NCI-H1105 (cell line): ENCODE measurements around the gene USP25.
"Not testable (repeated sequence)": the region's sequence is repeated elsewhere in the genome, so short reads cannot be mapped to it uniquely, and the experiment has no call there.

ENCODE experiments used
- DNase-seq: peaks from one replicate; lab custom pipeline; 2025; lab: John Stamatoyannopoulos, UW

USP25 gene

GRCh38 chr21:15732996-15733329 is 3.2 kb downstream of the USP25 start:
- no peak for DNase-seq

DNA sequence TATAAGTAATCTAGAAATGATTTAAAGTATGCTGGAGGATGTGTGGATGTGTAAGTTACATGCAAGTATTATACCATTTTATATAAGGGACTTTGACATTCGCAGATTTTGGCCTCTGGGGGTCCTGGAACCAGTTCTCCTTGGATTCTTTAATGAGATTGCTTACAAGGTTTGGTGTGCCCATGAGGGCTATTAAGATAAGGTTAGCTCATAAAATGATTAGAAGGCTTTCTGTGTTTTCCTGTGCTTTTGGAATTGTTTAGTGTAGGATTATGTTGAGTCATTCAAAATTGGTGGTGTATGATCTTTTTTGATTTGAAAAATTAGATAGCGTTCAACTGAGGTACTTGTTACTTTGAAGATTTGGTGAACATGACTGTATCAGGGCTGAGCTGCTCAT is 5.6 kb downstream of the USP25 start:
- DNase-seq: no peak

- not testable (repeated sequence) for DNase-seq
Measured at GRCh38 chr21:15735931-15736330, 6.1 kb downstream of the USP25 start.

- not testable (repeated sequence) for DNase-seq
Measured at GRCh38 chr21:15738779-15739178, 9.0 kb downstream of the USP25 start.

DNA sequence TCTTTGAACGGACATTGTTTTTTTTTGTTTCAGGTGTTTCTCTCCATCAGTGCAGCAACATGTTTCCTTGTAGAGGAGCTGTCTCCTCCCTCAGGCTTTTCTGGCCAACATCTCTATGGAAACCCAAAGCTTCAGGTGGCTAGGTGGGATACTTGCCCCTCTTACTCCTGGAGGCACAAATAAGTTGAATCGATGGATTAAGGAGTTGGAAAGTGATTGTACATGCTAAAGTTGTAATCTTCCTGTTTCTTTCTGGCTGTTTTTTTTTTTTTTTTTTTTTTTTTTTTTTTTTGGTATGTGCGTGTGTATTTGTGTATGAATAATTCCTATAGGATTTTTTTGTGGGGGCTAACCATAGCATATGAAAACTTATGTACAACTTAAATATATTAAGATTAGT is 10.6 kb downstream of the USP25 start:
- DNase-seq: no peak

DNA sequence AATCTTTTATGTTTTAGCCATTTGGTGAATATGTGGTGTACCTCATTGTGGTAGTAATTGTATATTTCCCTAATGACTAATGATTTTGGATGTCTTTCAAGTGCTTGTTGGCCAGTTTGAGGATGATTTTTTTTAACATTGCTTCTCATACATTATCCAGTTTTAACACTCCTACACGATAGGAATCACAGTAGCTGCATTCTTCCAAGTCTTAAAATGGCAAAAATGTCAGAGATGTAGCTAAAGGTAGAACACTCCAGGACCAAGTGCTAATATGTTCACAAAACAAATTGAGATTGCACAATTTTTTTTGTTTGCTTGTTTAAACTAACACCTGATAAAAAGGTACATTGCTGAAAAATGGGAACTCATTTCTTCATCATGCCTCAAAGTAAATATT is 11.7 kb downstream of the USP25 start:
- no peak for DNase-seq

- no peak for DNase-seq
Measured at GRCh38 chr21:15742052-15742670, 12.4 kb downstream of the USP25 start.

GRCh38 chr21:15742694-15743093 is 12.9 kb downstream of the USP25 start:
- no peak for DNase-seq

GRCh38 chr21:15743593-15743992 is 13.8 kb downstream of the USP25 start:
- DNase-seq: no peak

GRCh38 chr21:15744926-15745325 is 15.1 kb downstream of the USP25 start:
- DNase-seq: no peak

GRCh38 chr21:15748586-15748985 is 18.8 kb downstream of the USP25 start:
- no peak for DNase-seq

DNA sequence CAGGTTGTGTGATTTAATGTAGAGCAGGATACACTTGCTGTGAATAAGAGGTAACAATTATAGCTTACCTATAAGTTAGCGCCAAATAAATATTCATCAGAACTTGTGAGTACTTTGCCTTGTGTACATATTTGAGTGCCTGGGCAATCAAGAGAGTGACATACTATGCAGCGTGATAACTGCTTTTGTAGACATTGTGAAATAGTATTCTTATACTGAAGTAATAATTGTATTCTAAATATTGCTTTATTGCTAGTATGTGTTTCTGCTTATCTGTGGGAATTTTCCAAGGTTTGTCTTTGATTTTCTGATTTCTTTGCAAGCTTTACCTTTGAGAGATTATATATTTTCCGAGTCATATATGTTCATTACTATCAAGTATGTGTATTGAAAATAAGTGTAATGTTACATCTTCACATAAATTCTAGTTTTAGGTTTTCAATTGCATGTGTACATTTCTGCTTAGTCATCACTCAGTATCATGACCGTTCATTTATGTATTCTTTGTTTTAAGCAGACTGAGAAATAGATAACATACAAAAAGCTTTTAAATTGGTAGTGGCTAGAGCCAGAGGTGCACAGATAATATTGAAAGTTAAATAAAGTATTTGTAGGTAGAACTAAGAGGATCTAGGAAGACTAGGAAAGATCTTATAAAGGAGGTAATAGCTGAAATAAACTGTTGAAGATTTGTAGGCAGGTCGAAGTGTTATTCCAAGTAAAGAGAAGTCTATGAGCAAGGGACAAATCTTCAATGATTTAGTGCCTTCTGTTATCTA is 19.5 kb downstream of the USP25 start:
- DNase-seq: no peak

- no peak for DNase-seq
Measured at GRCh38 chr21:15749861-15750159, 20.0 kb downstream of the USP25 start.

DNA sequence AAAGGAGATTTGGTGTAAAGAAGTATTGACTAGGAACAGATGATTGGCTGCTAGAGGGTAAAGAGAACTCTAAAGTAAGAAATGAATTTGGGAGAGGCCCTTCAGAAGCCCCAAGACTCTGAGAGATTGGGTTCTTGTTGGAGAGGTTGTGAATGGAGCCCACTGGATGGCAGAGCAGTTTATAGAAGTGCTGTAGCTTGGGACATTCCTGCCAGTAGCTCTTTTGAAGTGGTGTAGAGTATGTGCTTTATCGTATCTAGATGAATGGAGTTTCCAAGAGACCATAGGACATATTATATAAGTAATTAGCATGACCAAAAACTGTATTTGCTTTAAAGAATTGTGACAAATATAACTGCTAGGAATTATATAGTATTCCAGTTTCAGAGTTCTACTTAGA is 21.3 kb downstream of the USP25 start:
- no peak for DNase-seq

DNA sequence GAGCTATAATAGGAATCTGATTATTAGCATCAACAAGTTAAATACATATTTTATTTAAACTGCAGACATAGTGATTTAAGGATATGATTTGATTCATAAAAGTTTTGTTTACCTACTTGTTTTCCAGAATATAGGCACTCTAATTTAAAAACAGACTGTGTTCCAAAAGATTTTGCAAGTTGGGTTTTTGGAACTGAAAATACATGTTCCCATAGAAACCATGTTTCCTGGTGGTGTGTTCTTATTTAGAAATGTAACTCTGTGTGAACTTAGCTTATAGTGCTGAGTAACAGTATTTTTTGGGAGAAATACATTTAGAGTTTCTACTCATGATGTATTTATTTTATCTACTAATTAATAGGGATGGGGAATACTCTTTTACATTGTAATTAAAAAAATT is 21.8 kb downstream of the USP25 start:
- DNase-seq: no peak

DNA sequence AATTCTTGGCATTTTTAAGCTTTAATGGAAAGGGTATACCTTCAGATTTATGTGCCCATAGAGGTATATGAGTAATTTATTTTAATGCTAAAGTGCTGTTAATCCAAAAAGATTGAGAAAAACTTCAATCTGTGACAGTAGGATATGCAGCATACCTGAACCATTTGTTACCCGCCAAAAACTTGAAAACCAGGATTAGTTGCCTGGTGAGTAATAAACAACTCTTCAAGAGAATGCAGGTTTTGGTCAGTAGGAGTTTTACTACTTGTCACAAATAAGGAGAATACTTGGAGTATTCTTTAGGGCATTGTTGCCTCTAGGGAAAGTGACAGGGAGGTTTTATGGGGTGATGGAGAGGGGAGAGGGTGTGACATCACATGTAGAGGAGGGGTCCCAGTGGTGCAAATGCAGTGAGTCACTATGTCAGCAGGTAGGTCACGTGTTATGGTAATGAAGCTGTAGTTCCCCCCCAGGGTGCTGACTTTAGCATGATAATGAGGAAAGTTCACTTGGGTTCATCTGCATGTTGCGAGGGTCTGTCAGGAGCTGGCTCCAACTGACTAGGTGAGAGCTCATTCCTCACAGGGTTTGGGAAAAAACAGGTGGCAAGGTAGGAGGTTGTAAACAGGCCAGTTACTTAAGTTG is 23.1 kb downstream of the USP25 start:
- no peak for DNase-seq

- no peak for DNase-seq
Measured at GRCh38 chr21:15753741-15754140, 24.0 kb downstream of the USP25 start.

DNA sequence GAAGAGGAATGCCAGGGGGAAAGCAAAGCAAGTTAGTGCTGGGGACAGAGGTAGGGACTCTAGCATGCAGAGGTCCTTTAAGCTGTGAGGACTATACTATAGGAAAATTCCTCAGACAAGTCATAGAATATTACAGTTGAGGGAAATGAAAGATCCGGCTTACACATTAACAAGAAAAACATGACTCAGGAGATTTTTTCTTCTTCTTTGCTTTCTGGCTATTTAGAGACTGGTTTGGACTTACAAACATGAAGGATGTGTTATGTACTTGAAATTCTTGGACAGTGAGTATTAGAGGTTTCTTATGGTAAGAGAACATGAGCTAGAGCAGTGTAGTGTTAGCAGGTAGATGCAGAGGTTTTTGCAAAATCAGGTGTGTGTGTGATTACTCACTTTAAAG is 24.9 kb downstream of the USP25 start:
- DNase-seq: no peak

GRCh38 chr21:15755125-15755524 is 25.3 kb downstream of the USP25 start:
- DNase-seq: no peak

- no peak for DNase-seq
Measured at GRCh38 chr21:15759469-15759868, 29.7 kb downstream of the USP25 start.

GRCh38 chr21:15761507-15762100 is 31.8 kb downstream of the USP25 start:
- DNase-seq: no peak

DNA sequence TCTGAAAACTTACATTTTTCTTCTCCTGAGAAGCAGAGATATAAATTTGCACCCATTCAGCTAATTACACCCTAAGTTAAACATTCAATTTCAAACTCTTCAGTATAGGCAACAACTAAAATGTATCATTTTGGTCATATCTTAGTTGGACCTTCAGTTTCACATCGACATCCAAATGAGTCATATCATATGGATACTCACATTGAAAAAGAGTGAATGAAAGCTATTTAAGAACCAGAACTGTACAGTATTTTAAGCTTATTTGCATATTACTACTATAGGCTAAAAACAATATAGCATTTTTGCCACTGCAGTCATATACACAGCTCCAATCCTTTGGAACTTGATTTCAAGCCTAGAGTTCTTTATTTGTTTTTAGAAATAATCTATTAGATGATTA is 33.6 kb downstream of the USP25 start:
- no peak for DNase-seq

DNA sequence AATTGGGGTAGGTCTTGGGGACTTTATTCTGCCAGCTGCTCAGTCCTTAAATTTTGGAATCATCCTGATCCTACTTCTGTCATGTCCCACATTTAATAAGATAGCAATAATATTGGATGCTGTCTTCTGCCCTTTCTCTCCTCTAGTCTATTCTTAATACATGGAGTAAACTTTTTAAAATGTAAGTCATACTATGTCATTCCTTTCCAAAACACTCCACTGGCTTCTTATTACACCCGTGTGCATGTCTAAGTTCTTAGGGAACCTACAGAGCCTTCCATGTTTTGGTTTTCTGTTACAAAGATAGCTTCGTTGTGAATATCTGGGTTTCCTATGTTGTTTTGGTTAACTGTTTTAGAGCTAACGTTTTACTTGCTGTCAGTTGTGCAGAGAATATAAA is 35.1 kb downstream of the USP25 start:
- DNase-seq: no peak
